ENCODE results near the gene ZBTB5.
"Not testable (repeated sequence)": the region's sequence is repeated elsewhere in the genome, so short reads cannot be mapped to it uniquely, and the experiment has no call there.

The ZBTB5 gene

DNA sequence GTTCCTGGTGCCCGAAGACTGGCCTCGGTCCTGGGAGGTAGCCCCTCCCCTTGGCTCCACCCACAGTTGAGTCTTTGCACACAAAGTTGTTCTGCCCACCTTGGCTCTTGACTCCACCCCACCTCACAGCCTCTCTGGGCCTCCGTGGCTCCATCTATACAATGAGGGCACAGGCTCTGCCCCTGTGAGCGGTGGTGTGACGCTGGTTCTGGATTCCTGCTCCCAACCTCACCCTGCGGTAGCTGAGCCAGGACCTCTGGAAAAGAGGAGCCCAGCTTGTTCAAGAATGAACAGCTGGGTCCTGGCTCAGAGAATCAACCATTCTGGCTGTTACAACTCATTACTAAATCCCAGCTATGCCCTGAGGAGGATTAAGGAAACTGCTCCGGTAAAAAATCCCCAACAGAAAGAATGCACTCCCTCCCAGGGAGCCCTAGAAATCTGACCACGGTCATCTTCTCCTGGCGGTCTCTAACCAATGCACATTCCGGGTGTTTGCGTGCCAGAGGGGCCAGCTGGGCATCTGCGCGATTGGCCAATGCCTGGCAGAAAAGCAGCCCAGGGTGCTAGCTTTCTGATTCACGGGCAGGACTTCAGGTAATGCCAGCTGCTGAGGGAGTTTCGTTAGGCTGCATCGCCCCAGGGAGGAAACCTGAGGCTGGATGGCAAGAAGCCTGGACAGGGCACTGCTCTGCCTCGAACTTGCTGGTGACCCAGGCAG lies 52.7 kb downstream of the ZBTB5 start:
- Histone ChIP-seq H3K4me3 (no peak overlapping the region), H3K27ac (peak overlapping the region in 1 of 21 experiments; percentile 10)

DNA sequence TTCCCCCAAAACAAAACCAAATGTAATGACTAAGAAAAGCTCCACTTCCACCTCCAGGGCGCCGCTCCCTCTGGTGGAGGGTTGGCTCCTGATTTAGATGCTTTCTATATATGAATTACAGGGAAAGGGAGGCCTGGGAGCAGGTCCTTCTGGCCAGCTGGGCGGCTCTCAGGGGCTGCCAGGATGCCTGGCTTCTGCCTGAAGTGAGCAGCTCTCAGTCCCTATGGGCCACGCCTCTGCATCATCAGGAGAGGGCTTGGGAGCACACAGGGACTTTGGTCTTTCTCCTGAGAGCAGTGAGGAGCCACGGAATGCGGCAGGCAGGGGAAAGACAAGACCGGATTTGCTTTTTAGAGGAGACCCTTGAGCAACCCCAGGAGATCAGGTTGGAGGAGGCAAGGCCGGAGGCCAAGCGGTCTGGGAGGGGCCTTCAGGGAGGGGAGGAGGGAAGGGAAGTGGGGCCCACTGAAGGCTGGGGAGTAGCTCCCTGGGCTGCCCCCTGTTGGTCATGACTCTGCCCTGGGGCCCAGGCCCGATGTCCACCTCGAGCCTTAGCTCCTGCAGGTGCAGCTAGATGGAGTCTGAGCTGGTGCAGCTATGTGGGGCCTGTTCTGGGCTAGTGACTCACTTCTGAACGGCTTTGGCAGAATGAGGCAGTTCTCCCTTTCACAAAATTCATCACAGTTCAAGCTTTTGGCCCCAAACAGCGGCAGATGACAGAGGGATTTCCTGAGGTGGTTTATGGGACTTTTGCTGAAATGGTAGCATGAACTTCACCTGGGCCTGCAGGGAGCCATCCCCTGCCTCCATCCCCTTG lies 54.1 kb downstream of the ZBTB5 start:
- Histone ChIP-seq H3K27ac (peak overlapping the region in 1 of 21 experiments; percentile 17), H3K4me3 (no peak overlapping the region)

DNA sequence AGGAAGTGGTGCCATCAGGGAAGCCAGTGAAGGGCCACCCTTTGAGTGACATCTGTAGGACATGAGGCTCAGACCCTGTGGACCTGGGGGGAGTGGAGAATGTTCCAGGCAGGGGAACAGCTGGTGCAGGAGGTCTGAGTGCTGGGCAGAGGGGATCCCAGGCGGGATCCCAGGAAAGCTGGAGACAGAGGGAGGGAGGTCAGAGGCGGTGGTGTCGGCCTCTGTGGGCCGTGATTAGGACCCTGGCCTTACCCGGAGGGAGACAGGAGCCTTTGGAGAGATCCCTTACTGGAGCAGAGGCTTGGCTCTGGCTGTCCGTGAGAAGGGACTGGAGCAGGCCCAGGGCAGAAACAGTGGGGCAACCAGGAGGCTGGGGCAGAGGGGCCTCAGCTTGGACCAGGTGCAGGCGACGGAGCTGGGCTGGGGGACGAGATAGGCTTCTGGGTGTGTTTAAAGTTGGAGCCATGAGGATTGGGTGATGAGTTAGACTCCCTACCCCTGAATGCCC lies 54.8 kb downstream of the ZBTB5 start:
- Histone ChIP-seq H3K4me3 (no peak overlapping the region), H3K27ac (peak overlapping the region in 1 of 21 experiments; percentile 2)

DNA sequence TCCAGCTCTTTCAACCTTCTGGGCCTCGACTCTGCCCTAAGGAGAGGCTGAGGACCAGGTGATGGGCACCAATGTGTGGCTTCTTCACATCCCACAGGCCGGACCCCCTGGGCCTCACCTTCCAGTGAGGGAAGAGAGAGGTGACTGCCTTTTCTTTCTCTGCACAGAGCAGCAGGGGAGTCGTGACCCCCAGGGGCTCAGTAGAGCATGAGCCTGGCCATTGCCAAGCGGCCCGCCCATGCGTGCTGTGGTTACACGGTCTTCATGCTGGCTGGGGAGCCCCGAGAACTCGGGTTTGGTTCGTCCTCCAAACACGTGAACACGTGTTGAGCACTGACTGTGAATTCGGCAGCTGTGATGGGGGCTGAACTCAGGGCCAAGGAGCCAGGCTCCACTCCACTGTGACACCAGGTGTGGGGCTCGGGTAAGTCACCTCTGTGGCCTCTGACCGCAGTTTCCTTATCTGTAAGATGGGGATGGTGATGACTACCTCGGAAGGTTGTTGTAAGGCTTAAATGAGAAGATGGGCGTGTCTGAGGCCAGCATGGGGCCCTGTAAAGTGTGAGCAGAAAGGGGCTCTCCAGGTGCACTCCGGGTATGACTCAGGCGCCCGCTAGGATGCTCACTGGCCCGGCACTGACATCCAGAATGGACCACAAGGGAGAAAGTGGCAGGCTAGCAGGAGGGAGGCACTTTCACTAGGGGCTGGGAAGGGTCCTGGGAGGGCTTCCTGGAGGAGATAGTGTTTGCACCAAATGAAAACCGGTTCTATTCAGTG lies 56.1 kb downstream of the ZBTB5 start:
- Histone ChIP-seq H3K4me3 (no peak overlapping the region), H3K27ac (no peak overlapping the region)

DNA sequence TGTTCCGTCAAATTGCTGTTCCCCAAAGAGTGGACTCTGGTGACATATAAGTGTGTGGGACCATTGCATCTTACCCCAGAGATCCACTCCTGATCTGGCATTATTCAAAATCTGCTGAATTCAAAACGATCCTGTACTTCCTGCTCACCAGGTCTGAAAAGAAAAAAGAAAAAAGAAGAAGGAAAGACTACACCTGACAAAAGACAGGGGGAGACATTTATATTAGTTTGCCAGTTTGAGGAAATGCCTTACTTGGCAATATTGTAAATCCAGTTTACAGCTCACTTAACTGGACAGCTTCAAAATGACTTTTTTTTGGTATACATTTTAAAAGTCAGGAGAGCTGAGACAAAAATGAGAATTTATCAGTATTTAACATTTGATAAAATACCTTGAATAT lies 57.8 kb downstream of the ZBTB5 start:
- no peak overlapping the region for H3K27ac ChIP-seq
- H3K4me3 ChIP-seq, result no peak overlapping the region

DNA sequence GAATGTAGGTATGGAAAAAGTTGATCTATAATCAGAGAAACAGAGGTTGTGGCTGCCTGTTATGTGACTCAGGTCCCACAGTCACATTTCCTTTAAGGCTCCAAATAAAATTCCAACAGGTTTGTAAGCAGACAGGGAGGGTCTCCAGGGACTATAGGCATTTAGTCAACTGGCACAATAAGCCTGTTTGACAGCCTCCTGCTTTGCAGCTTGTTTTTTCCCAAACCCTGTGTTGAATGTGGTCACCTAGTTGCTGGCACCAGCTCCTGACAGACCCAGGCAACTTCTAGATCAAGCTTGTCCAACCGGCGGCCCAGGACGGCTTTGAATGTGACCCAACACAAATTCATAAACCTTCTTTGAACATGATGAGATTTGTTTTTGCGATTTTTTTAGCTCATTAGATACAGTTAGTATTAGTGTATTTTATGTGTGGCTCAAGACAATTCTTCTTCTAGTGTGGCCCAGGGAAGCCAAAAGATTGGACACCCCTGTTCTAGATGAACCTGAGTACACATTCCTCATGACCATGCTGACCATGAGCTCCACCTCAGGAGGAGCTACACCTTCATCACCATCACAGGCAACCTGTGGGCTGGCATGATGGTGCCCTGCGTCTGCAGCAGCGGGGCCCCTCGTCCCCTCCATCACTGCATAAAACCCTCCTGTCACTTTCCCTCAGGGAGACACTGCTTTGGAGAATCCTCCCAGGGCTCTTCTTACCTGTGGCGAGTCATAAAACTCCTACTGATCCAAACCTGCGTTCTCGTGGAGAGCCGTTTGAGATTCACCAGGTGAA lies 58.4 kb downstream of the ZBTB5 start:
- no peak overlapping the region for H3K4me3 ChIP-seq
- H3K27ac ChIP-seq, result no peak overlapping the region

DNA sequence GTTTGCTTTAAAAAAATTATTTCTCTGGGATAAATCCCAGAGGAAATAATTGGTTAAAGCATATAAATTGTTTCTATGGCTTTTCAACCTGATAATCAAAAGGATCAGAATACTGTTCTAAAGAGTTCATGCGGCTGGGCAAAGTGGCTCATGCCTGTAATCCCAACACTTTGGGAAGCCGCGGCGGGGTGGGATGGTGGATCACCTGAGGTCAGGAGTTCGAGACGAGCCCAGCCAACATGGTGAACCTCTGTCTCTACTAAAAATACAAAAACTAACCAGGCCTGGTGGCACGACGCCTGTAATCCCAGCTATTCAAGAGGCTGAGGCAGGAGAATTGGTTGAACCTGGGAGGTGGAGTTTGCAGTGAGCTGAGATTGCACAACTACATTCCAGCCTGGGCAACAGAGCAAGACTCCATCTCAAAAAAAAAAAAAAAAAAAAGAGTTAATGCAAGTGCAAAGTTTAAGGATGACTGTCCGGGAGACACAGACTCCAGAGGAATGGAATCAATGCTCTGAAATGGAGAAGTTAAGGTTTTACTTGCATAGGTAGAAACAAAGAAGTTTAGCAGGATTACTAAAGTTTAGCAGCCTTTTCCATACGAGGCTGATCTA lies 59.4 kb downstream of the ZBTB5 start:
- no peak overlapping the region for H3K4me3 ChIP-seq
- H3K27ac ChIP-seq, result no peak overlapping the region

DNA sequence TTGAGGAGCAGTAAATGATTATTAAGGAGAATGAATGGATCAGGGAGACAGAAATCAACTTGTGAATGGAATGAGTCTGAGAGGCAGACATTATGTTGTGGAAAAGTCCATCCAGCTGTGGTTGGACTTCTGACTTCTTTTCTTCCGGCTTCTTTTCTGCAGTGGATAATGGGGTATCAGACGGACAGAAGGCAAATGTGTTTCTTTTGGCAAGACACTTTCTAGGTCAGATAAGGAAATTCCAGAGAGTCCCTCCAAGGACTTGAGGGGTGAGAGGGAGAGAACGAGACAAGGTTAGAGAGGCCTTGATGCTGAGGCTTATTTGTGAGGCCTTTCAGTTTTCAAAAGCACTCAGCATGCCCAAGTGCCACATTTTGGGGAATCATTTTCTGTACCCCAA lies 59.9 kb downstream of the ZBTB5 start:
- Histone ChIP-seq H3K27ac (no peak overlapping the region), H3K4me3 (no peak overlapping the region)

DNA sequence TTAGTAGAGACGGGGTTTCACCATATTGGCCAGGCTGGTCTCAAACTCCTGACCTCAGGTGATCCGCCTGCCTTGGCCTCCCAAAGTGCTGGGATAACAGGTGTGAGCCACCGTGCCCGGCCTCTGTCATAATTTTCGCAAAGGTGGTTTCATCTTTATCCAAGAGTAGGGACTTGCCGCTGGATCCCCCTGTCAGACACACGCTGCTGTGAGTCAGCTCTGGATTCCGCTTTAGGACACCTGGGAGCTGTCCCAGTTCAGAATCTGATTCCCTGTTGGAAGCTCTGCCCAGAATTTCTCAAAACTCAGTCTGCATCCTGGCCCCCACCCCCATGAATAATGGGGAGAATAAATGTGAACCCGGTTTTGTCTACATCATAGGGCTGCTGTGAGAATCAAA lies 60.7 kb downstream of the ZBTB5 start:
- H3K4me3 ChIP-seq, result no peak overlapping the region
- no peak overlapping the region for H3K27ac ChIP-seq

DNA sequence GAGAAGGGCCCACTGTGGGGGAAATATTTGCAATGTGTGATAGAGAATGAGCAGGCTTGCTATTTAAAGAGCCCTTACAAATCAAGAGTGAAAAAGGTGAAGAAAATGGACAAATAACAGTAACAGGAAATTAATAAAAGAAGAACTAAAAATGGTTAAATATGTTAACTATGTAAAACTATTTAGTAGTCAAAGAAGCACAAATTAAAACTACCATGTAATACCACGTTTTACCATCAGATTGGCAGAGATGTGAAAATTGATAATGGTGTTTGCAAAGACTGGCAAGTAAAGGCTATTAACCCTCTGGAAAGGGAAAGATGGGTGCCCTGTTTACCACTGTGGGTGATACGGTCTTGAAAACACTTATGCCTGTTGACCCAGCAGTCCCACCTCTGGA lies 65.9 kb downstream of the ZBTB5 start:
- Histone ChIP-seq H3K4me3 (no peak overlapping the region), H3K27ac (no peak overlapping the region)

DNA sequence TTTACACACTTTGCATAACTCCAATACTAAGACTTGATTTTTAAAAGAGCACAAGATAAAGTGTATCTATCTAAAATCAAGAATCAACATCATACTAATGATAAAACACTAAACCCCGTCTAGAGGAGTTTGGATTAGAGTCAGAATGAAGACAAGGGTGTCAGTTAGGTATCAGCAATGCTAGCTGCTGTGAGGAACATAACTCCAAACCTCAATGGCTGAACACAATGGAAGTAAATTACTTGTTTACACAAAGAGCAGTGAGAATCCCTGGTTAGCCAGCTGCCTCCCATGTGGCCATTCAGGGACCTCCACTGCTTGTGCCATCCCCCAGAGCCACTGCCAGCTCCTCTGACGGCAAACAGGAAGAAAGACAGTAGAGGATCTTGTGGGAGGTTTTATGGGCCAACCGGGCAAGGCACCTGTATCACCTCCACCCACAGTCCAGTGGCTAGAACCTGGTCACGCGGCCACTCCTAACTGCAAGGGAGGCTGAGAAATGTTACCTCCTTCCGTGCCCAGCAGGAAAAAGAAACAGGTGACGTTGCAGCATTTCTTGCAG lies 66.7 kb downstream of the ZBTB5 start:
- Histone ChIP-seq H3K4me3 (no peak overlapping the region), H3K27ac (no peak overlapping the region)

DNA sequence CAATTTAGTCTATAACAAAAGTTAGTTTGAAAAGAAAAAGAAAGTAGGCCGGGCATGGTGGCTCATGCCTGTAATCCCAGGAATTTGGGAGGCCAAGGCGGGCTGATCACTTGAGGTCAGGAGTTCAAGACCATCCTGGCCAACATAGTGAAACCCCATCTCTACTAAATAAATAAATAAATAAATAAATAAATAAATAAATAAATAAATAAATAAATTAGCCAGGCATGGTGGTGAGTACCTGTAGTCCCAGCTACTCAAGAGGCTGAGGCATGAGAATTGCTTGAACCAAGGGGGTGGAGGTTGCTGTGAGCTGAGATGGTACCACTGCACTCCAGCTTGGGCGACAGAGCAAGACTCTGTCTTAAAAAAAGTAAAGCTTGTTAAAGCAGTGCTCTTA lies 67.3 kb downstream of the ZBTB5 start:
- H3K4me3 ChIP-seq, H3K27ac ChIP-seq: not testable (repeated sequence)

DNA sequence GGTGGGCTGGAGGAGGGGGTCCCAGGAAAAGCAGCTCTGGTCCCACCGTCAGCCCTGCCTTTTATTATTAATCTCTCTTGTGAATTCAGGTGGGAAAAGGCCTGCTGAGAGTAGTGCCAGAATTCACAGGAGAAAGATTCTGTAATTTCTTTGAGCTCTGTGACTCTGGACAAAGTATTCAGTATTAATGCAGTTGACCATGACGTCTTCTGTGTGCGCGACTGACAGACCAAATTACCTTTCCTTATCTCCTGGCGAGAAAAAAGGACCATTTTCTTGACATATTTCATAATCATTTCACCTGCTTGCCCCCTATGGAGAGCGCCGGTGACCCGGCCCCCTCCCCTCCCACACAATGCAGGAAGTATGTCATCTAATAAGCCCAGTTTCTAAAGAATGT lies 69.6 kb downstream of the ZBTB5 start:
- no peak overlapping the region for H3K4me3 ChIP-seq
- no peak overlapping the region for H3K27ac ChIP-seq

DNA sequence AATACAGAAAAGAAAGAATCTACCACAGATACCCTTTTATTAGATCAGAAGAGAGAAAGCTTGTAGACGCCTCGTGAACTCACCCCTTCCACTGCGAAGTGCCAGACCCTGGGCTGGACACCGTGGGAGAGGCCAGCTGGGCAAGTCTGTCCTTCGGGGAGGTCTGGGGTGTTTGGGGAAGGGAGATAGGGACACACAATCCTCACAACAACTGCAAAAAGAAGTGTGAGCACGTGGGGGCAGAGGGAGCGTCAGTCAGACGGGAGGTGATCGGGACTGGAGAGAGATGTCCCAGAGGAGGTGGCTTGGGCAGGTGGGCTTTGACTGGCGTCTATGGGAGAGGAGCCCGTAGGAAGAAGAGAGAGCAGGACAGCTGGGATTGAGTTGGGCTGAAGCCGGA lies 70.0 kb downstream of the ZBTB5 start:
- Histone ChIP-seq H3K27ac (no peak overlapping the region), H3K4me3 (no peak overlapping the region)

DNA sequence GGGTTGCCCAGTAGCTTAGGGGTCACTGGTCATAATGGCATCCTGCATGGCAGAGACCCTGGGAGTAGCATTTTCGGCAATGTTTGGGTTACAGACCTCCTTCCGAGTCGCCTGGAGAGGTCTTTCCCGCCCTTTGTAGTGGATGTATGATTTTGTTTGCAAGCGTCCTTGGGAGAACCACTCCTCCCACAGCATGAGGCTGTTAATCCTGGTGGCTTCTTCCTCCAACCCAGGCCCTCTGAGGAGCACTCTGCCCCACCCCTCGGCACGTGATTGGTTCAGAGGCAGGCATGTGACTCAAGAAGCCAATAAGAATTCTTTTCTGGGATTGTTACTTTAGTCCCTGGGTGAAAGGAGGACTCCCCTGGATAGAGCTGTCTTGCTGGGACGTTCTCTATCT lies 73.0 kb downstream of the ZBTB5 start:
- Histone ChIP-seq H3K27ac (no peak overlapping the region), H3K4me3 (no peak overlapping the region)

DNA sequence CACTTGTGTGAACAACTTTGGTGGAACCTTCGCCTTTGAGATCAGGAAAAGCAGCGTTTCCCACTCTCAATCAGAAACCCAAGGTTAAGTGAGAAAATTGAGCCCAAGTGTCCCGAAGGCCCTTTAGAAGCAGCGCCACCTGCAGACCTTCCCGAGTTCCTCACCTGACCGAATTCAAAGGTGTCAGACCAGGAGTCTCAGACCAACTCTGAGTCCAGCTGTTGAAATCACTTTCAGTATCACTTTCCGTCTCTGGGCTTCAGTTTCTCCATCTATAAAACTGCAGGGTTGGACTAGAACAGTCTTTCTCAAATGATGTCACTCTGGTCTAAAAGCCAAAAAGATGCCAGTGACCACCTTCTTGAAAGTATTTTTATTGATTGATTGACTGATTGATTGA lies 74.5 kb downstream of the ZBTB5 start:
- Histone ChIP-seq H3K27ac (no peak overlapping the region), H3K4me3 (no peak overlapping the region)

All from skin epidermis (tissue), 12 donors.